Liver (tissue), 9 donors: ENCODE data around the gene ACSL6. TPM values are rescaled to one million over a fixed set of nuclear protein-coding genes. Genes with fewer than 3 reads are reported as not detected.

ENCODE experiments used
- DNase-seq: peaks from one replicate; pipeline ENCODE4 v3.0.0-alpha.2; 2017; ENCODE audit warnings: low spot score
- H3K27ac ChIP-seq, 2 donors: one replicate each; pipeline ENCODE4 v1.7.0; 2013; ENCODE audit warnings: inconsistent platforms in 2 of 2, low read length in 2 of 2, control low read depth in 1 of 2, low read depth in 1 of 2, mild to moderate bottlenecking in 1 of 2
- H3K27me3 ChIP-seq, 4 donors: one replicate each; pipeline versions ENCODE4 v1.6.1 to v1.7.0; 2013; ENCODE audit warnings: low read length in 3 of 4, inconsistent platforms in 1 of 4, mild to moderate bottlenecking in 1 of 4, moderate library complexity in 1 of 4; ENCODE audit not compliant: control insufficient read depth in 4 of 4, insufficient read depth in 4 of 4
- H3K36me3 ChIP-seq, 4 donors: one replicate each; pipeline versions ENCODE4 v1.6.1 to v1.7.0; 2013; ENCODE audit warnings: low read length in 3 of 4, mild to moderate bottlenecking in 3 of 4, low read depth in 1 of 4, moderate library complexity in 1 of 4; ENCODE audit not compliant: control insufficient read depth in 4 of 4, insufficient read depth in 3 of 4
- H3K4me1 ChIP-seq, 4 donors: one replicate each; pipeline versions ENCODE4 v1.6.1 to v1.7.0; 2013; ENCODE audit warnings: low read length in 3 of 4, mild to moderate bottlenecking in 3 of 4, moderate library complexity in 1 of 4; ENCODE audit not compliant: control insufficient read depth in 4 of 4, insufficient read depth in 4 of 4
- H3K4me3 ChIP-seq, 3 donors: one replicate each; pipeline versions ENCODE4 v1.6.1 to v1.7.0; 2013; ENCODE audit warnings: low read length in 3 of 3, control low read depth in 1 of 3, low read depth in 1 of 3, mild to moderate bottlenecking in 1 of 3
- H3K9ac ChIP-seq, 2 donors: one replicate each; pipeline ENCODE4 v1.7.0; 2013; ENCODE audit warnings: low read length in 2 of 2, mild to moderate bottlenecking in 2 of 2, moderate library complexity in 2 of 2, control low read depth in 1 of 2, low read depth in 1 of 2
- H3K9me3 ChIP-seq, 4 donors: one replicate each; pipeline versions ENCODE4 v1.6.1 to v1.7.0; 2013; ENCODE audit warnings: low read length in 3 of 4; ENCODE audit not compliant: control insufficient read depth in 4 of 4
- ATF3 ChIP-seq: IDR thresholded peaks from 2 replicates; pipeline ENCODE4 v1.6.1; 2016; ENCODE audit warnings: antibody characterized with exemption
- CTCF ChIP-seq: fragments of 150-350 bp; IDR thresholded peaks from 2 replicates; pipeline ENCODE4 v1.5.1; 2017; ENCODE audit warnings: improper control_type of control experiment, low read depth, low read length; ENCODE audit not compliant: missing input control
- EGR1 ChIP-seq, 2 donors: IDR thresholded peaks; 2 replicates each; pipeline ENCODE4 v1.6.1; 2016 to 2018; ENCODE audit warnings: antibody characterized with exemption in 2 of 2, low read depth in 2 of 2
- FOXA1 ChIP-seq: IDR thresholded peaks from 2 replicates; pipeline ENCODE4 v1.6.1; 2016; ENCODE audit warnings: antibody characterized with exemption
- FOXA2 ChIP-seq: IDR thresholded peaks from 2 replicates; pipeline ENCODE4 v1.6.1; 2016; ENCODE audit warnings: antibody characterized with exemption
- GABPA ChIP-seq, 2 donors: IDR thresholded peaks in 1 of 2; conservative IDR thresholded peaks in 1 of 2; 2 replicates each; pipeline ENCODE4 v1.6.1; 2016; ENCODE audit warnings: antibody characterized with exemption in 2 of 2, mild to moderate bottlenecking in 1 of 2, moderate library complexity in 1 of 2
- HNF4A ChIP-seq, 2 donors: conservative IDR thresholded peaks; 2 replicates each; pipeline ENCODE4 v1.6.1; 2016; ENCODE audit warnings: antibody characterized with exemption in 2 of 2, mild to moderate bottlenecking in 2 of 2
- JUND ChIP-seq, 2 donors: IDR thresholded peaks; 2 replicates each; pipeline ENCODE4 v1.6.1; 2016; ENCODE audit warnings: antibody characterized with exemption in 2 of 2
- MAX ChIP-seq: IDR thresholded peaks from 2 replicates; pipeline ENCODE4 v1.6.1; 2016; ENCODE audit warnings: antibody characterized with exemption
- NR2F2 ChIP-seq: IDR thresholded peaks from 2 replicates; pipeline ENCODE4 v1.6.1; 2016; ENCODE audit warnings: antibody characterized with exemption
- REST ChIP-seq: IDR thresholded peaks from 2 replicates; pipeline ENCODE4 v1.6.1; 2016; ENCODE audit warnings: antibody characterized with exemption, mild to moderate bottlenecking
- RXRA ChIP-seq, 2 donors: IDR thresholded peaks; 2 replicates each; pipeline ENCODE4 v1.6.1; 2017 to 2018; ENCODE audit warnings: antibody characterized with exemption in 2 of 2, mild to moderate bottlenecking in 1 of 2
- SP1 ChIP-seq: IDR thresholded peaks from 2 replicates; pipeline ENCODE4 v1.6.1; 2018; ENCODE audit warnings: antibody characterized with exemption, mild to moderate bottlenecking
- TAF1 ChIP-seq: conservative IDR thresholded peaks from 2 replicates; pipeline ENCODE4 v1.6.1; 2016; ENCODE audit warnings: antibody characterized with exemption, mild to moderate bottlenecking
- ZBTB33 ChIP-seq: IDR thresholded peaks from 2 replicates; pipeline ENCODE4 v1.6.1; 2016; ENCODE audit warnings: antibody characterized with exemption
- WGBS: extraction: QIAGEN DNeasy Blood & Tissue Kit; methylation state at CpG from one replicate; pipeline ENCODE4 v1.1.7; 2013; 5-methylcytosine and 5-hydroxymethylcytosine counted together
- polyA plus RNA-seq, 2 donors: library from polyadenylated mRNA; stranded (reverse) in 1 of 2; unstranded in 1 of 2; fragments of 200-250 nt in 1 of 2; fragments of >200 nt in 1 of 2; fragmentation: Nextera tagmentation in 1 of 2; extraction: Ambion mirVana in 1 of 2; gene quantifications; one replicate each; pipeline versions ENCODE4 v1.2.1 to v1.2.3, GENCODE V29; 2013 to 2015
- total RNA-seq, 2 donors: library from RNA; depleted of rRNA; stranded (reverse); fragments of >200 nt; gene quantifications; one replicate each; pipeline ENCODE4 v1.2.3, GENCODE V29; 2014
- donor health status: healthy.
- donor health status: healthy.
- donor health status: healthy.
- donor health status: healthy.
- donor health status: healthy.

The ACSL6 gene
- total and polyA plus RNA-seq, 4 donors: 0.89 to 129 (median 4.6) TPM

GRCh38 chr5:131916481-131916880, 95.0 kb downstream of the ACSL6 start:
- WGBS: 68% methylated on average over 2 of the region's 2 CpGs

GRCh38 chr5:131914472-131914871, 97.0 kb downstream of the ACSL6 start:
- Histone ChIP-seq H3K9me3 (no peaks in the 10 kb centered on the region), H3K4me3 (no peak overlapping the region), H3K27ac (no peak overlapping the region), H3K4me1 (no peaks in the 10 kb centered on the region), H3K27me3 (no peaks in the 10 kb centered on the region), H3K9ac (no peak overlapping the region), H3K36me3 (no peaks in the 10 kb centered on the region)
- TF ChIP-seq ATF3 (no peak), CTCF (no peak), MAX (no peak), NR2F2 (no peak), REST (no peak)
- DNase-seq: no peak

More at GRCh38 chr5:131916481-131916880, 95.0 kb downstream of the ACSL6 start:
- H3K27me3 ChIP-seq: no peaks in the 10 kb centered on the region
- no peak overlapping the region for H3K4me3 ChIP-seq
- TF ChIP-seq MAX: no peak
- TF ChIP-seq GABPA (IDR thresholded peaks at IDR 0.05 in 1 of 2, conservative IDR thresholded peaks at IDR 0.05 in 1 of 2): no peak
- TF ChIP-seq JUND (IDR thresholded peaks at IDR 0.05): no peak
- TF ChIP-seq FOXA1: no peak
- TF ChIP-seq HNF4A (conservative IDR thresholded peaks at IDR 0.05): no peak
- no peak for TF ChIP-seq EGR1 (IDR thresholded peaks at IDR 0.05; ENCODE audit: low read depth in 2 of 2)
- TF ChIP-seq SP1: no peak
- H3K4me1 ChIP-seq: no peaks in the 10 kb centered on the region
- H3K9ac ChIP-seq: no peak overlapping the region
- no peak for DNase-seq
- no peak overlapping the region for H3K27ac ChIP-seq
- H3K9me3 ChIP-seq: no peaks in the 10 kb centered on the region
- H3K36me3 ChIP-seq: no peaks in the 10 kb centered on the region

GRCh38 chr5:131913603-131914002, 97.9 kb downstream of the ACSL6 start:
- Histone ChIP-seq H3K9me3 (no peaks in the 10 kb centered on the region), H3K4me1 (no peaks in the 10 kb centered on the region), H3K27me3 (no peaks in the 10 kb centered on the region), H3K4me3 (no peak overlapping the region), H3K27ac (no peak overlapping the region), H3K36me3 (no peaks in the 10 kb centered on the region), H3K9ac (no peak overlapping the region)
- no peak for DNase-seq
- WGBS: 53% methylated on average over 3 of the region's 3 CpGs
- TF ChIP-seq ZBTB33 (no peak), FOXA2 (no peak), TAF1 (no peak), JUND (IDR thresholded peaks at IDR 0.05) (no peak), RXRA (IDR thresholded peaks at IDR 0.05) (no peak), CTCF (no peak), FOXA1 (no peak), SP1 (no peak), HNF4A (conservative IDR thresholded peaks at IDR 0.05) (no peak)
